Ramos (cell line): ENCODE results near the gene UGGT1.

ENCODE experiments used
- in situ Hi-C: fragments of 300-500 bp; cut with MboI; formaldehyde crosslinking; loops from one replicate; pipeline ENCODE4 v1.14.3; 2022; ENCODE audit warnings: low sequenced_read_pairs; ENCODE audit not compliant: unreplicated experiment

UGGT1 gene

DNA sequence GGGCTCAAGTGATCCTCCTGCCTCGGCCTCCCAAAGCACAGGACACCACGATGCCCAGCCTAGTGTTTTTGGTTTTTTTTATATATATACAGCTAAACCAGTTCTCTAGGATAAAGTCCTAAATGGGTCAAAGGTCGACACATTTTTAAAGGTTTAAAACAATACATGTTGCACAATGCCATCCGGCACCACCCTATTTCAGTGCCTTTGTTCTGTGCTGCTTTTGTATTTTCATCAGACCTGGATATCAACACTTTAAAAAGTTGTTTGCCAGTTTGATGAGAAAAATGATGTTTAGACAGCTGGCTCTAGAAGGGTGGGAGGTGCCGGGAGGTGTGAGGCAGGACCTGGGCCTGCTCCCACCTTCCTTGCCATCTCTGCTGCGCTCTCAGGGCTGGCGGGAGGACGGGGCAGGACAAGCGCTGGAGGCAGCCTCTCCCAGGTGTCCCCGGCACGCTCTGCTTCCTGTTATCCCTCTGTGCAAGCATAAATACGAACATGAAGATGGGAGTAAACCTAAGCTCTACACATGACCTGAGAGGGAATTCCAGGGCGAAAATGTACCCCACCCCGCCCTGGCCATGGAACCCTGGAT, 124.0 kb downstream of the UGGT1 start:
- in situ Hi-C loops: no loop called here

DNA sequence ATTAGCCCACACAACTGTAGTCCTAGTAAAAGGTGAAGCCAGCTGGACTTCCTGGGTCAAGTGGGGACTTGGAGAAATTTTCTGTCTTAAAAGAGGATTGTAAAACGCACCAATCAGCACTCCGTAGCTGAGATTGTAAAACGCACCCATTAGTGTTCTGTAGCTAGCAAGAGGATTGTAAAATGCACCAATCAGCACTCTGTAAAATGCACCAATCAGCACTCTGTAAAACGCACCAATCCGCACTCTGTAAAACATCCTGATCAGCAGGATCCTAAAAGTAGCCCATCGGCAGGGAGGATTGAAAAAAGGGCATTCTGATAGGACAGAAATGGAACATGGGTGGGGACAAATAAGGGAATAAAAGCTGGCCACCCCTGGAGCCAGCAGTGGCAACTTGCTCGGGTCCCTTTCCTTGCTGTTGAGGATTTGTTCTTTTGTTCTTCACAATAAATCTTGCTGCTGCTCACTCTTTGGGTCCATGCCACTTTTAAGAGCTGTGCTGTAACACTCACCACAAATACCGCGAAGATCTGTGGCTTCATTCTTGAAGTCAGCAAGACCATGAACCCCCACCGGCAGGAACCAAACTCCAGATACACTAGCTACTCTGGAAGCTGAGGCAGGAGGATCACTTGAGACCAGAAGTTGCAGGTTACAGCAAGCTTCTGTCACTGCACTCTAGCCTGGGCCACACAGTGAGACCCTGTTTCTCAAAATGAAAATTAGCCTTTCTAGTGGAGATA, 125.1 kb downstream of the UGGT1 start:
- in situ Hi-C loops: no loop called here

DNA sequence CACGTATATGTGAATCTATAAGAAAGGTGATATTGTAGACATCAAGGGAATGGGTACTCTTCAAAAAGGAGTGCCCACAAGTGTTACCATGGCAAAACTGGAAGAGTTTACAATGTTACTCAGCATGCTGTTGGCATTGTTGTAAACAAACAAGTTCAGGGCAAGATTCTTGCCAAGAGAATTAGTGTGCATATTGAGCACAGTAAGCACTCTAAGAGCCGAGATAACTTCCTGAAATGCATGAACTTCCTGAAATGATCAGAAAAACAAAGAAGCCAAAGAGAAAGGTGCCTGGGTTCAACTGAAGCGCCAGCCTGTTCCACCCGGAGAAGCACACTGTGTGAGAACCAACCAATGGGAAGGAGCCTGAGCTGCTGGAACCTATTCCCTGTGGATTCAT, 126.7 kb downstream of the UGGT1 start:
- in situ Hi-C loops: no loop called here

DNA sequence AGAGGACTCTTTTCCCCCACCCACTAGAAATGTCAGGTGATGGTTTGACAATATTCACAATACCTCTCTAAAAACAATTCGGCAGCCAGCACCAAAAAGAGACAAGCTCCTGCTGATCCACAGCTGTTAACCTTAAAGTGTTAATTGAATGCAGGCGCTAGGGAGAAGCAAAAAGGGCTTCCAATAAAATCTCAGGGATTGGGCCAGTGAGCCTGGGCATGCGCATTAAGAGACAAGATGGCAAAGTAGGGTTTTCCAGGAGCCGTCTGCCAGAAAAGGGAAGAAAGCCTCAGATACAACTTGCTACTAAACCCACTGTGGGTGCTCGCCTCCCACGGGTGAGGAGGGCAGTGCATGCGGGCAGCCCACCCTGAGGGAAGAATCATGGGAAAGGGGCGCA, 128.9 kb downstream of the UGGT1 start:
- in situ Hi-C loops: no loop called here

DNA sequence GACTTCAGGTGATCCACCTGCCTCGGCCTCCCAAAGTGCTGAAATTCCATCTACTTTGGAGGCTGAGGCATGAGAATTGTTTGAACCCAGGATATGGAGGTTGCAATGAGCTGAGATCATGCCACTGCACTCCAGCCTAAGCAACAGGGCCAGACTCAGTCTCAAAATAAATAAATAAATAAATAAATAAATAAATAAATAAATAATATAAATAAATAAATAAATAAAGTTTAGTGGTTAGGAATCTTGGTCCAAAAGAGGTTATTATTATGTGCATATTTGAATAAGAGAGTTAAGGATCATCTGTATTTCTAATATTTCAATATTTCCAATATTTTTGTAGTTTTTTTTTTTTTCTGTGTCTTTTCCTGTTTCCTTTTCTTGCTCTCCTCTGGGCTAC, 136.9 kb downstream of the UGGT1 start:
- in situ Hi-C loops: no loop called here

DNA sequence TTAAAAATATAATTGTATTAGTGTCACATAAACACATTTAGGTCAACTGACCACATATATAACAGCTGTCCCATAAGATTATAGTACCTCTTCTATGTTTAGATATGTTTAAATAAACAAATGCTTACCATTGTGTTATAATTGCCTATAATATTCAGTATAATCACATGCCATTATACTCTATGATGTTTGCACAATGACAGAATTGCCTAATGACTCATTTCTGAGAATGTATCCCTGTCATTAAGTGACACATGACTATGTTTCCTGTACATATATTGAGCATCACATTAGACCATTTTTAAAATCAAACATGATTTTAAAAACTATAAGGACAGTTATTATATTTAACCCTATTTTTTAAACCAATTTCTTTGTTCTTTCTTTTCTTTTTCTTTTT, 137.9 kb downstream of the UGGT1 start:
- in situ Hi-C loops: no loop called here

DNA sequence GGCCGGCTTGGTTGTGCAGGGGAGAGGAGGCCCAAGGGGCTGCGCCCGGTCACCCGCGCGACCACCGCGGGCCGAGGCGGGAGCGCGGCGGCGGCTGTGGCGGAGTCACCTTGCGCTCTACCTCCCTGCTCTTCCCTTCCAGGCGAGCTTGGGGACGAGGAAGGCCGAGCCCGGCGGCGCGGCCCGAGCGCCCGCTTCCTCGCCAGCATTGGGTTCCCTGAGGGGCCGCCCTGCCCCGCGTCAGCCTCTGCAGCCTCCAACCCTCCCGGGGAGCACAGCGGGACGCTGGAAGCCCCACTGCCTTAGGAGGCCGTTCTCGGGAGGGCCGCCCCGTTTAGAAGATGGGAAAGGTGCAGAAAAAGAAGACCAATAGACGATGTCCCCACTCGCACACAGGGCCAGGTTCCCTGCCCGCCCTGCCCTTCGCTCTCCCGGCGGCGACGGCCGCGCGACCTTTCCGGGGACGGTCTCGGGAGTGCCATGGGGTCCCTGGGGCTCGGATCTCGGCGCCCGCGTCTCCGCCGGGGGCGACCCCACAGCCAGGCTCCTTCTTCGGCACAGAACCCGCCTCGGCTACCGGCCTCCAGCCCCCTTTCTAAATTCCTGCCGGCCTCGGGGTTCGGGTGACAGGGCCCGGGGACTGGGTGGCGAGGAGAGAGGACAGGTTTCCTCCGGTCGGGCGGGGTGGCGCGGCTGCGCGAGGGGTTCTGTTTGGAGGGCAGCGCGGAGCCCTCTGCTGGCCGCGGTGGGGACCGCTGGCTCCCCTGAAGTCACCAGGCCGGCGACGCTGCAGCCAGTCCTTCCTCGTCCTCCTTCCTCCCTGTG, 142.2 kb downstream of the UGGT1 start:
- in situ Hi-C loops: no loop called here

DNA sequence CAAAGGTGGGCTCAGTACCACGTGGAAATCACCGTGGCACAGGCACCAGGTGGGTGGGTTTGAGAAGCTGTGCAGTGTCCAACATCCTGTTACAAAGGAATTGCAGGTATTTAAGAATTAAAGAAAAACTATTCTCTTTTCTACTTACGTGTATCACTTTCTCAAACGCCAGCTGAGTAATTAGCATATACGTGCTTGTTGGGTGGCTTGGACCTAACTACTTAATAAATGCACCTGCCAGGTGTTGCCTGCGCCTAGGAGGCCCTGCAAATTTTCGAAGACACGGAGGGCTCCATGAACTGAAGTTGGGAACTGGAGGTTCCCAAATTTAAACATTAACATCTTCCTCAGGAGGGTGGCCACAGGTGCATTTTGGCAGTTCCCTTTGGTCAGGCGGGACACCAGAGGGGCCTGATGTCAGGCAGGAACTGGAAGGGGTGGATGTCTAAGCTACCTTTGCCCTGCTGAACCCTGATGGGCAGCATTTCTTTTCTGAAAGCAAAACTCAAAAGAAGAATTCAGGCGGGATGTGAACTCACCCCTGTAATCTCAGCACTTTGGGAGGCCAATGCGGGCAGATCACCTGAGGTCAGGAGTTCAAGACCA, 142.9 kb downstream of the UGGT1 start:
- in situ Hi-C loops: no loop called here

DNA sequence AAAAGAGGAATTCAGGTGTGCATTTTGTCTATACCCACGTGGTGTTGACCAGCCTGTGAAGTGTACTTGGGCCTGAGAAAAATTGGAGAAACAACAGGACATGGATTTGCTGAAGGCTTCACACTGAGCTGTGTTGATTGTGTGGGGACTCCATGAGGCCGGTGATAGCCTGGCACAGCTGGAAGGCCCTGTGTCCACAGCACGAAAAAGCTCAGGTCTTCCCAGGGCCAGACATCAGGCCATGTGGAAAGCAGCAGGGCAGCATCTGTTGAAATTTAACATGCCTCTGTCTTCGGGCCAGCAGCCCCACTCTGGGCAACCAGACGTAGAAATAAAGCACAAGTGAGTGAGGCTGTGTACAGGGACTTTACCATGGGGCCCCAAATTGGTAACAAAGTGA, 143.6 kb downstream of the UGGT1 start:
- in situ Hi-C loops: no loop called here

DNA sequence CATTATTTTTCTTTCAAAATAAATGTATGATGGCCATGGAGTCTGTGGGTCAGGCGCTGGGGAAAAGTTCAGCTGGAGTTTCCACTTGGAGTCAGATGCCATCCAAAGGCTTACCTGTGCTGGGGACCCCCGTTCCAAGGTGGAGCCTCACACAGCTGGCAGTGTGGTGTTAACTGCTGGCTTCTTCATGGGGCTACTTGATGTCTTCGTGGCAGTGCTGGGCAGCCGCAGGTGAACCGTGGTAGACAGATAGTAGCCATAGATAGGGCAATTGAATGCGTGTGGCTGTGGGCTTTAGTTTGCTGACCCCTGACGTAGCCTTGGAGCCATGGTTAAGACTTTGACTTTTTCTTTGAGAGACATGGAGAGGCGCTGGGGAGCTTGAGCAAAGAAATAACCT, 144.6 kb downstream of the UGGT1 start:
- in situ Hi-C loops: no loop called here

DNA sequence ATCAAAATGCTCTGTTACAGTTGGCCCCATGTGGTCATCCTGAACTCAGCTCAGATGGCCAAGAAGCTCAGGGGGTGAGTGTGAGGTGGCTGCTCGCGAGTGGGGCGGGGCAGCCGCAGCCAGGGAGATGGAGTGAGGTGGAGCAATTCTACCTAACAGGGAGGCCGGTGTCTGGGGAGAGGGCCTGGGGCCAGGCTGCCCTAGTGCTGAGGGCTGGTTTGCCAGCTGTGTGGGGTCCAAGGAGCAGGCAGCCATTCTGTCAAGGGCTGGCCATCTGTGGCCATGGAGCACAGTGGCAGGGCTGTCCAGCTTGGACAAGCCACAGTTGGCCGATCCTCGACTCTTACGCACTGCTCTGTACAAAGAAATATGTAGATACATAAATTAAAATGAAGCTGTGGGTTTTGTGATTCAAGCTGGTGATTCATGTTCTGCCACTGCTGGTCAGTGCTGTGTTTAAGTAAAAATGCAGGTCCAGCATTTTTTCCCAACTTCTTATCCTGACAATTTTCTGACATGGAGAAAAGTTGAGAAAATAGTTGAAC, 145.6 kb downstream of the UGGT1 start:
- in situ Hi-C loops: no loop called here

DNA sequence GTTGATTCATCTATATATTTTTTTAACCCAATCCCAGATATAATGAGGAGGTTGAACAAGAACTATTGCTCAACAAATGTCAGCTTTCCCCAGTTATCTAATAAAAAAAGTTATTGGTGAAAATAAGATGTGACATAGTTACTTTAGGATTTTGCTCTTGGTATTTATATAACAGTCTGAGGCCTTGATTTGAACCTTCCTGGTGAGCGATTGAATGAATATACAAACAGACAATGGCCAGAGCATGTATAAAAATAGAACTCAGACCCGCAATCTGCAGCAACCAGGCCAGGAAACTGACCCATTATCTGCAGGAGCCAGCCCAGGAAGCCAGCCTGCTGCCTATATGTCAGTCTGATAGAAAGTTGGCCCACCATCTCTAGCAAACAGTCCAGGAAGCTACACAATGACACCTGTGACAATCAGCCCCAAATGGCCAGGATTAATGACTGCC, 146.1 kb downstream of the UGGT1 start:
- in situ Hi-C loops: no loop called here

DNA sequence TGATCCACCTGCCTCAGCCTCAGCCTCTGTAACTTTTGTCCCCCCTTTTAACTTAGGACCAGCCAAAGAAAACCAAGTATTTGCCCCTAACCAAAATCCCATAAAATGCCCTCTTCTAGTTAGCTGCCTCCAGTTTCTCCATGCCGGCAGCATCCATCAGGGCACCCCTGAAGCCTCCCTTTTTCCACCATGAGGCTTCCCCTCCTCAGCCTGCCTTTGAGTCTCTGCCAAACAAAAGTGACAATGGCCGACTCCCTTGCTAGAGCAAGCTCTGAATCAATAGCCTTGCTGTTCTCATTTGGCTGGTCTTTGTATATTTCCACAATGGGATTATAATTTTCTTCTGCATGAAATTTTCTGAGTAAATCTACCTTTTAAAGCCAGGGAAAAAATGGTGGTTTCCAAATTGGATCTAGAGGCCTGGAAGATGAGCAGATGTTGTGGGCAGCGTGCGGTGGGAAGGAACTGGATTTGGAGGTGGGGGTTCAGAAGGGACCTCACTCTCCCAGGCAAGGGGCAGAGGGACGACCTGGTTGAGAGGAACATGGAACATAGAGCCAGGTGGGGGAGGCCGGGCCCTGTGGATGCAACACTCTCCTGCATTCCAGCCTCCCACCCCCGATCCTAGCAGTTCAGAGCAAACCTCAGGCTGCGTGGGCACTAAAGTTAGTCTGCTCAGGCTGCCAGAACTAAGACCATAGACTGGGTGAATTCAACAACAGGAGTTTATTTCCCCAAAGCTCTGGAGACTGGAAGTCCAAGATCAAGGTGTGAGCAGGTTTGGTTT, 147.1 kb downstream of the UGGT1 start:
- in situ Hi-C loops: no loop called here

DNA sequence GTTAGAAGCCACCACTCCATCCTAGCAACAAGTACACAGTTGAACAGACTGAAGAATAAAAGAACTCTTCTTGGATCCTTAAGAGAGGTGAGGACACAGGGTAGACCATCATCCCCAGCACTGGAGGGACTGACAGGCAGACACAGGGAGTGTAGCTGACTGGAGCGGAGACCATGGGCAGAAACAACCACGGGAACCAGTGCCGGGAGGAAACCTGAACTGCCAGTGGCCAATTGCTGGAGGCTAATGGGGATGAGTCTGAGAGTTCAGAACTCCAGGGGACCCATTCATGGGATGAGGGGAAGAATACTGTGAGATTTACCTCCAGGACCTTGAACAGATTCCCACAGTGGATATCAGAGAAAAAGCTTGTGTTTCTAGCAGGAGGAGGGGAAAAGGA, 150.9 kb downstream of the UGGT1 start:
- in situ Hi-C loops: no loop called here
